ENCODE measurements around the gene KIFAP3. TPM values are rescaled to one million over a fixed set of nuclear protein-coding genes. Genes with fewer than 3 reads are reported as not detected.

Gene KIFAP3
- total and polyA plus RNA-seq, 2 of the 8 experiments (the other 6 are each of a cell fraction or from before 2014, with no cell fraction given) = 1.3 to 3.2 TPM

- H2AK5ac ChIP-seq (ENCODE audit: low read depth, low read length) = no peak overlapping the region
- no peaks in the 10 kb centered on the region for H3K23me2 ChIP-seq (ENCODE audit: low read depth, low read length)
- no peak overlapping the region for H4K8ac ChIP-seq (ENCODE audit: extremely low read depth, insufficient read depth, low read length)
- no peak overlapping the region for H4K5ac ChIP-seq (ENCODE audit: insufficient read length, low read depth, low read length)
- no peaks in the 10 kb centered on the region for H3K9me3 ChIP-seq (ENCODE audit: insufficient read depth in 2 of 2, low read depth in 1 of 2, low read length in 1 of 2)
- no peak overlapping the region for H3K14ac ChIP-seq (ENCODE audit: insufficient read length)
- no peak overlapping the region for H2BK12ac ChIP-seq (ENCODE audit: low read depth, low read length)
- no peak overlapping the region for H3K23ac ChIP-seq (ENCODE audit: insufficient read length)
- no peak overlapping the region for H3K4me3 ChIP-seq (ENCODE audit: extremely low read depth in 1 of 4, insufficient read depth in 2 of 4, low read depth in 3 of 4, low read length in 4 of 4)
- H3K79me1 ChIP-seq (ENCODE audit: low read depth, low read length) = no peaks in the 10 kb centered on the region
- CTCF ChIA-PET (ENCODE audit: partially characterized antibody) = no interaction called here
- H3K27ac ChIP-seq (ENCODE audit: low read depth, low read length) = no peak overlapping the region
- WGBS, 2 experiments (ENCODE audit: extremely low coverage in 1 of 2, insufficient coverage in 1 of 2, insufficient read length in 1 of 2, insufficient replicate concordance in 2 of 2, low coverage in 1 of 2, low lambda C conversion rate in 2 of 2, missing lambda C conversion rate in 1 of 2) = 88% methylated on average over 4 of the region's 4 CpGs; no CpG with 5 or more reads in 1 of the 2 experiments
- no peaks in the 10 kb centered on the region for H3K79me2 ChIP-seq (ENCODE audit: control insufficient read depth in 1 of 2, insufficient read depth in 2 of 2, low read length in 2 of 2)
- H3K18ac ChIP-seq (ENCODE audit: extremely low read depth, low read length) = no peak overlapping the region
- FAIRE-seq (no peak), DNase-seq (ENCODE audit: low read depth in 1 of 2, low spot score in 2 of 2) (no peak)
- H4K20me1 ChIP-seq (replicated peaks in 1 of 2; ENCODE audit: control insufficient read depth in 1 of 2, insufficient read depth in 2 of 2, low read length in 2 of 2) = no peaks in the 10 kb centered on the region
- H4K91ac ChIP-seq (replicated peaks; ENCODE audit: insufficient read length, low read length) = no peak overlapping the region
- no peak overlapping the region for H2BK20ac ChIP-seq (ENCODE audit: low read length)
- H3K27me3 ChIP-seq (replicated peaks in 1 of 4; ENCODE audit: control insufficient read depth in 3 of 4, extremely low read depth in 1 of 4, insufficient read depth in 3 of 4, low read length in 3 of 4) = no peaks in the 10 kb centered on the region
- H2BK5ac ChIP-seq (ENCODE audit: low read depth, low read length) = no peak overlapping the region
- H3K4me2 ChIP-seq (ENCODE audit: insufficient read depth in 1 of 2, low read depth in 2 of 2, low read length in 2 of 2) = no peak overlapping the region
- no peak overlapping the region for H3K4ac ChIP-seq (replicated peaks; ENCODE audit: insufficient read length, low read depth, low read length)
- no peak overlapping the region for H2BK15ac ChIP-seq (ENCODE audit: low read length)
- no peak overlapping the region for H3K56ac ChIP-seq (replicated peaks; ENCODE audit: insufficient read length, low read depth, low read length)
- no peaks in the 10 kb centered on the region for H3K36me3 ChIP-seq (ENCODE audit: control insufficient read depth in 2 of 4, insufficient read depth in 4 of 4, low read length in 3 of 4)
- no peaks in the 10 kb centered on the region for H3K4me1 ChIP-seq (replicated peaks in 1 of 4; ENCODE audit: control insufficient read depth in 3 of 4, insufficient read depth in 4 of 4, low read length in 3 of 4)
- no peak overlapping the region for H3K9ac ChIP-seq (replicated peaks in 1 of 4; ENCODE audit: extremely low read depth in 1 of 4, low read depth in 3 of 4, low read length in 3 of 4)
- no peak overlapping the region for H2BK120ac ChIP-seq (replicated peaks; ENCODE audit: low read depth, low read length)
- no peak overlapping the region for H2AFZ ChIP-seq (ENCODE audit: low read length)
- POLR2A ChIA-PET (ENCODE audit: partially characterized antibody) = no interaction called here
- TF ChIP-seq TAF1 (IDR thresholded peaks at IDR 0.05; ENCODE audit: low read depth, low read length) = no peak
- TF ChIP-seq SAP30 (IDR thresholded peaks at IDR 0.05; ENCODE audit: insufficient read depth, insufficient replicate concordance, low read length) = no peak
- TF ChIP-seq CBX8 (IDR thresholded peaks at IDR 0.05; ENCODE audit: borderline replicate concordance, low read depth, low read length) = no peak
- no peak for TF ChIP-seq SP2 (IDR thresholded peaks at IDR 0.05; ENCODE audit: low read length)
- no peak for TF ChIP-seq MAFK (IDR thresholded peaks at IDR 0.05; ENCODE audit: low read depth, low read length)
- no peak for TF ChIP-seq SP4 (IDR thresholded peaks at IDR 0.05; ENCODE audit: low read length)
- no peak for TF ChIP-seq YY1 (IDR thresholded peaks at IDR 0.05; ENCODE audit: low read depth, low read length)
- no peak for TF ChIP-seq GTF2F1 (IDR thresholded peaks at IDR 0.05; ENCODE audit: borderline replicate concordance, low read depth, low read length)
- no peak for TF ChIP-seq SIX5 (IDR thresholded peaks at IDR 0.05; ENCODE audit: low read depth, low read length)
- TF ChIP-seq ASH2L (IDR thresholded peaks at IDR 0.05; ENCODE audit: low read length) = no peak
- TF ChIP-seq RAD21 (IDR thresholded peaks at IDR 0.05 in 1 of 2, conservative IDR thresholded peaks at IDR 0.05 in 1 of 2; ENCODE audit: low read depth in 2 of 2, low read length in 2 of 2) = no peak
- TF ChIP-seq MAX (IDR thresholded peaks at IDR 0.05) = no peak
- no peak for TF ChIP-seq NRF1 (IDR thresholded peaks at IDR 0.05; ENCODE audit: low read depth, low read length)
- TF ChIP-seq E2F6 (IDR thresholded peaks at IDR 0.05) = no peak
- no peak for TF ChIP-seq CREB1 (IDR thresholded peaks at IDR 0.05)
Measured at GRCh38 chr1:169964206-169964605, 110.3 kb downstream of the KIFAP3 start.

Measured in H1 (cell line).